A549 (cell line): ENCODE data around the gene LRRC4. TPM values are rescaled to one million over a fixed set of nuclear protein-coding genes. Genes with fewer than 3 reads are reported as not detected.

ENCODE experiments used
- ATAC-seq, 2 experiments: fragments of 200-7000 bp in 1 of 2; fragments of >200 bp in 1 of 2; cut with Nextera tagmentation in 1 of 2; cut with Tn5 transposase in 1 of 2; 3 replicates each; pipeline versions ENCODE4 v1.8.0 to v1.9.1; 2018 to 2020; ENCODE audit warnings: mild to moderate bottlenecking in 1 of 2, moderate library complexity in 1 of 2
- CTCF ChIA-PET: fragments of 300-600 bp; sonication (Branson Sonifier 250); formaldehyde crosslinking; extraction: SDS; loops from one replicate; lab custom pipeline; 2021; ENCODE audit warnings: antibody characterized with exemption, inconsistent platforms; lab: Yijun Ruan, JAX
- POLR2A ChIA-PET: fragments of 350-600 bp; formaldehyde crosslinking; extraction: SDS; loops from one replicate; lab custom pipeline; 2021; ENCODE audit warnings: antibody characterized with exemption, inconsistent platforms; lab: Yijun Ruan, JAX
- DNase-seq, 2 experiments: peaks; one replicate each; pipeline versions ENCODE4 v3.0.0 to v3.0.0-alpha.2; 2011 to 2016; ENCODE audit warnings: low read depth in 1 of 2, low spot score in 1 of 2
- FAIRE-seq: peaks from 2 replicates; lab custom pipeline; 2011; peaks lifted over from hg19 to GRCh38; lab: Jason Lieb, UNC
- H3K27ac ChIP-seq, 2 experiments: fragments of >200 bp; sonication (Bioruptor Twin); formaldehyde crosslinking; 3 replicates each; pipeline ENCODE4 v1.5.1; 2016 to 2017
- H3K4me1 ChIP-seq: fragments of >200 bp; sonication (Bioruptor Twin); formaldehyde crosslinking; 3 replicates; pipeline ENCODE4 v1.6.1; 2016
- H3K4me2 ChIP-seq: fragments of >200 bp; sonication (Bioruptor Twin); formaldehyde crosslinking; 3 replicates; pipeline ENCODE4 v1.6.1; 2016
- H3K4me3 ChIP-seq: fragments of >200 bp; sonication (Bioruptor Twin); formaldehyde crosslinking; 3 replicates; pipeline ENCODE4 v1.5.1; 2016
- H3K9me3 ChIP-seq: fragments of >200 bp; sonication (Bioruptor Twin); formaldehyde crosslinking; 3 replicates; pipeline ENCODE4 v1.6.1; 2016
- BCL3 ChIP-seq: fragments of >200 bp; sonication (Bioruptor Twin); formaldehyde crosslinking; IDR thresholded peaks from 3 replicates; pipeline ENCODE4 v1.6.1; 2016
- BHLHE40 ChIP-seq: IDR thresholded peaks from 2 replicates; pipeline ENCODE4 v1.6.1; 2012; ENCODE audit warnings: low read depth, low read length, inconsistent platforms
- CHD4 ChIP-seq: fragments of 200-600 bp; sonication (generic); IDR thresholded peaks from 2 replicates; pipeline ENCODE4 v1.6.1; 2016; ENCODE audit warnings: antibody characterized with exemption, mild to moderate bottlenecking, borderline replicate concordance
- EHMT2 ChIP-seq: fragments of 200-600 bp; sonication (generic); IDR thresholded peaks from 2 replicates; pipeline ENCODE4 v1.6.1; 2016; ENCODE audit warnings: antibody characterized with exemption, low read depth, mild to moderate bottlenecking, moderate library complexity
- EP300 ChIP-seq, 2 experiments: fragments of >200 bp; sonication (Bioruptor Twin); formaldehyde crosslinking; IDR thresholded peaks; 2 replicates in 1 of 2; 3 replicates in 1 of 2; pipeline ENCODE4 v1.6.1; 2016 to 2017
- FOXS1 ChIP-seq: fragments of 250-450 bp; sonication (Bioruptor Pico); IDR thresholded peaks from 2 replicates; pipeline ENCODE4 v1.5.0; 2020; ENCODE audit warnings: mild to moderate bottlenecking, moderate library complexity
- GATA3 ChIP-seq: IDR thresholded peaks from 2 replicates; pipeline ENCODE4 v1.6.1; 2012; ENCODE audit warnings: borderline replicate concordance
- HES2 ChIP-seq: fragments of >200 bp; sonication (Bioruptor Twin); formaldehyde crosslinking; IDR thresholded peaks from 2 replicates; pipeline ENCODE4 v1.6.1; 2016
- HMGXB4 ChIP-seq: fragments of 250-450 bp; sonication (Bioruptor Pico); IDR thresholded peaks from 2 replicates; pipeline ENCODE4 v1.5.0; 2021; ENCODE audit warnings: mild to moderate bottlenecking, moderate library complexity, borderline replicate concordance
- HOXA7 ChIP-seq: fragments of 250-450 bp; sonication (Bioruptor Pico); IDR thresholded peaks from 2 replicates; pipeline ENCODE4 v1.5.0; 2020; ENCODE audit warnings: mild to moderate bottlenecking, moderate library complexity
- HOXB5 ChIP-seq: fragments of 250-450 bp; sonication (Bioruptor Pico); IDR thresholded peaks from 2 replicates; pipeline ENCODE4 v1.5.0; 2020; ENCODE audit warnings: mild to moderate bottlenecking, moderate library complexity
- KDM1A ChIP-seq: fragments of 200-600 bp; sonication (generic); IDR thresholded peaks from 2 replicates; pipeline ENCODE4 v1.6.1; 2016; ENCODE audit warnings: low read depth, mild to moderate bottlenecking
- MAX ChIP-seq: IDR thresholded peaks from 2 replicates; pipeline ENCODE4 v1.6.1; 2012
- NFE2L2 ChIP-seq: fragments of 150-350 bp; conservative IDR thresholded peaks from 2 replicates; pipeline ENCODE4 v1.6.1; 2014; ENCODE audit warnings: low read length
- NR3C1 ChIP-seq: fragments of >200 bp; sonication (Bioruptor Twin); formaldehyde crosslinking; IDR thresholded peaks from 3 replicates; pipeline ENCODE4 v1.6.1; 2017
- PBX3 ChIP-seq: IDR thresholded peaks from 2 replicates; pipeline ENCODE4 v1.6.1; 2012
- PHF8 ChIP-seq: fragments of 200-600 bp; sonication (generic); IDR thresholded peaks from 2 replicates; pipeline ENCODE4 v1.6.1; 2016; ENCODE audit warnings: low read depth, mild to moderate bottlenecking, antibody characterized with exemption, moderate library complexity, borderline replicate concordance
- POLR2A ChIP-seq: IDR thresholded peaks from 2 replicates; pipeline ENCODE4 v1.6.1; 2012; ENCODE audit warnings: mild to moderate bottlenecking, low read length
- POLR2AphosphoS2 ChIP-seq: conservative IDR thresholded peaks from 2 replicates; pipeline ENCODE4 v1.6.1; 2012; ENCODE audit warnings: low read length, improper control_type of control experiment, inconsistent platforms
- RAD21 ChIP-seq, 2 experiments: fragments of >200 bp in 1 of 2; sonication (Bioruptor Twin) in 1 of 2; formaldehyde crosslinking in 1 of 2; IDR thresholded peaks in 1 of 2; conservative IDR thresholded peaks in 1 of 2; 2 replicates in 1 of 2; 3 replicates in 1 of 2; pipeline ENCODE4 v1.6.1; 2012 to 2018; ENCODE audit warnings: inconsistent platforms in 1 of 2
- RARB ChIP-seq: fragments of 250-450 bp; sonication (Bioruptor Pico); IDR thresholded peaks from 2 replicates; pipeline ENCODE4 v1.8.0; 2021; ENCODE audit warnings: mild to moderate bottlenecking, moderate library complexity
- RCOR1 ChIP-seq: fragments of 150-350 bp; IDR thresholded peaks from 2 replicates; pipeline ENCODE4 v1.6.1; 2014; ENCODE audit warnings: antibody characterized with exemption, low read length, low read depth
- REST ChIP-seq: fragments of 200-600 bp; sonication (generic); IDR thresholded peaks from 2 replicates; pipeline ENCODE4 v1.6.1; 2016; ENCODE audit warnings: antibody characterized with exemption, mild to moderate bottlenecking, moderate library complexity
- RNF2 ChIP-seq: fragments of 200-600 bp; sonication (generic); IDR thresholded peaks from 2 replicates; pipeline ENCODE4 v1.6.1; 2016; ENCODE audit warnings: low read depth, mild to moderate bottlenecking, antibody characterized with exemption, moderate library complexity, borderline replicate concordance
- SMC3 ChIP-seq: fragments of >200 bp; sonication (Bioruptor Twin); formaldehyde crosslinking; IDR thresholded peaks from 3 replicates; pipeline ENCODE4 v1.6.1; 2018; ENCODE audit warnings: inconsistent platforms
- SREBF2 ChIP-seq: fragments of 450-650 bp; IDR thresholded peaks from 2 replicates; pipeline ENCODE4 v1.6.1; 2014; ENCODE audit warnings: mild to moderate bottlenecking, moderate library complexity
- TFCP2L1 ChIP-seq: fragments of 250-450 bp; sonication (Bioruptor Pico); IDR thresholded peaks from 2 replicates; pipeline ENCODE4 v1.5.0; 2021; ENCODE audit warnings: mild to moderate bottlenecking
- TP53 ChIP-seq: fragments of 250-450 bp; sonication (Bioruptor Pico); IDR thresholded peaks from 2 replicates; pipeline ENCODE4 v1.5.0; 2021; ENCODE audit warnings: mild to moderate bottlenecking, moderate library complexity
- ZC3H11A ChIP-seq: fragments of 450-650 bp; IDR thresholded peaks from 2 replicates; pipeline ENCODE4 v1.6.1; 2014; ENCODE audit warnings: antibody characterized with exemption, mild to moderate bottlenecking
- ZFP36 ChIP-seq: fragments of 450-650 bp; IDR thresholded peaks from 2 replicates; pipeline ENCODE4 v1.6.1; 2014; ENCODE audit warnings: borderline replicate concordance; ENCODE audit not compliant: partially characterized antibody
- WGBS: methylation state at CpG from one replicate; pipeline ENCODE4 v1.1.6; 2017; ENCODE audit errors: missing lambda C conversion rate; 5-methylcytosine and 5-hydroxymethylcytosine counted together
- polyA plus RNA-seq, 4 experiments: library from polyadenylated mRNA; depleted of rRNA in 3 of 4; stranded (reverse); fragments of >200 nt; fragmentation: RNase III in 1 of 4; extraction: RNeasy Plus Mini Kit Qiagen cat#74134 plus additional on column Dnase treatment in 1 of 4; gene quantifications; 2 replicates in 3 of 4; 3 replicates in 1 of 4; pipeline ENCODE4 v1.2.3, GENCODE V29; 2011 to 2017

LRRC4 gene
- polyA plus RNA-seq, 2 of the 4 experiments (the other 2 are of a cell fraction), result not detected

GRCh38 chr7:128045766-128046165, 14.5 kb upstream of the LRRC4 start:
- no peak overlapping the region for H3K27ac ChIP-seq
- POLR2A ChIA-PET, result no interaction called here
- no peak for TF ChIP-seq PBX3
- TF ChIP-seq TP53 (CRISPR knock-in tag), result no peak
- TF ChIP-seq ZFP36, result no peak
- TF ChIP-seq HOXB5, result no peak
- no peak for TF ChIP-seq GATA3
- TF ChIP-seq RCOR1, result no peak
- no peak for TF ChIP-seq EHMT2
- no peak for TF ChIP-seq POLR2AphosphoS2
- TF ChIP-seq SREBF2, result no peak
- TF ChIP-seq HOXA7 (CRISPR knock-in tag), result no peak
- TF ChIP-seq MAX, result no peak
- no peak for TF ChIP-seq KDM1A
- no peak for TF ChIP-seq TFCP2L1 (CRISPR knock-in tag)
- no peak for TF ChIP-seq ZC3H11A
- no peak for TF ChIP-seq NR3C1
- no peak for TF ChIP-seq RNF2
- no peak for TF ChIP-seq RARB (CRISPR knock-in tag)

GRCh38 chr7:128045158-128045557, 13.9 kb upstream of the LRRC4 start:
- TF ChIP-seq REST, result no peak
- no peak for TF ChIP-seq HES2
- no peak for TF ChIP-seq BHLHE40
- no peak for TF ChIP-seq RAD21 (conservative IDR thresholded peaks at IDR 0.05 in 1 of 2, IDR thresholded peaks at IDR 0.05 in 1 of 2)
- TF ChIP-seq SMC3, result no peak
- TF ChIP-seq POLR2A, result no peak
- TF ChIP-seq ZC3H11A, result no peak
- TF ChIP-seq HMGXB4, result no peak
- TF ChIP-seq GATA3, result no peak
- TF ChIP-seq PHF8, result no peak
- TF ChIP-seq EP300 (IDR thresholded peaks at IDR 0.05), result no peak
- no peak for TF ChIP-seq FOXS1 (CRISPR knock-in tag)
- TF ChIP-seq NFE2L2, result no peak
- TF ChIP-seq MAX, result no peak
- no peak for TF ChIP-seq BCL3
- no peak for TF ChIP-seq CHD4
- WGBS, result 91% methylated on average over 1 of the region's 1 CpG
- POLR2A ChIA-PET, result no interaction called here
- ATAC-seq (0 out of 6 replicates have a peak, but pooled peaks of 1 of the 2 experiments have one; percentile 21), FAIRE-seq (no peak), DNase-seq (no peak)
- no peak overlapping the region for H3K27ac ChIP-seq
- H3K9me3 ChIP-seq, result no peaks in the 10 kb centered on the region
- peaks cover 6% of the 10 kb centered on the region; the same call in 1 of the 3 replicates for H3K4me1 ChIP-seq
- CTCF ChIA-PET, result interaction anchor here (1.3 to 2.3 kb wide), 5 partner anchors 10 to 165 kb away, joined by 3 to 7 read pairs (median 4); no protein-coding TSS in a partner anchor
- no peak overlapping the region for H3K4me2 ChIP-seq
- no peak overlapping the region for H3K4me3 ChIP-seq

More at GRCh38 chr7:128045766-128046165, 14.5 kb upstream of the LRRC4 start:
- 97% methylated on average over 1 of the region's 1 CpG for WGBS
- Histone ChIP-seq H3K4me2 (no peak overlapping the region), H3K4me3 (no peak overlapping the region), H3K4me1 (peaks cover 6% of the 10 kb centered on the region; the same call in 1 of the 3 replicates), H3K9me3 (no peaks in the 10 kb centered on the region)
- FAIRE-seq (no peak), DNase-seq (no peak), ATAC-seq (no peak)
- CTCF ChIA-PET, result interaction anchor here (1.3 to 2.3 kb wide), 5 partner anchors 10 to 164 kb away, joined by 3 to 7 read pairs (median 4); no protein-coding TSS in a partner anchor
